H9 (cell line): ENCODE data around the gene IGF2R. TPM values are rescaled to one million over a fixed set of nuclear protein-coding genes. Genes with fewer than 3 reads are reported as not detected.

ENCODE experiments used
- DNase-seq: peaks from one replicate; pipeline ENCODE4 v3.0.0-alpha.2; 2017
- H2AFZ ChIP-seq: one replicate; pipeline ENCODE4 v1.6.1; 2013; ENCODE audit warnings: mild to moderate bottlenecking, low read length, control low read depth, moderate library complexity
- H2AK5ac ChIP-seq: 2 replicates; pipeline ENCODE4 v1.6.1; 2013; ENCODE audit warnings: low read length, control low read depth, mixed read lengths; ENCODE audit not compliant: insufficient read length
- H2BK120ac ChIP-seq: one replicate; pipeline ENCODE4 v1.6.1; 2013; ENCODE audit warnings: low read depth, mild to moderate bottlenecking, low read length, control low read depth, inconsistent platforms; ENCODE audit not compliant: poor library complexity, severe bottlenecking
- H2BK12ac ChIP-seq: 2 replicates; pipeline ENCODE4 v1.6.1; 2013; ENCODE audit warnings: low read length, control low read depth, mixed read lengths, low read depth; ENCODE audit not compliant: insufficient read length
- H2BK15ac ChIP-seq: 2 replicates; pipeline ENCODE4 v1.6.1; 2013; ENCODE audit warnings: low read depth, low read length, control low read depth
- H2BK20ac ChIP-seq: one replicate; pipeline ENCODE4 v1.6.1; 2013; ENCODE audit warnings: low read depth, mild to moderate bottlenecking, low read length, control low read depth, inconsistent platforms; ENCODE audit not compliant: poor library complexity, severe bottlenecking
- H2BK5ac ChIP-seq: 2 replicates; pipeline ENCODE4 v1.6.1; 2013; ENCODE audit warnings: low read length, control low read depth, mixed read lengths; ENCODE audit not compliant: insufficient read length
- H3K14ac ChIP-seq: 2 replicates; pipeline ENCODE4 v1.6.1; 2013; ENCODE audit warnings: low read length, control low read depth; ENCODE audit not compliant: insufficient read depth
- H3K18ac ChIP-seq: 2 replicates; pipeline ENCODE4 v1.6.1; 2013; ENCODE audit warnings: low read depth, mild to moderate bottlenecking, mixed read lengths, low read length, control low read depth; ENCODE audit not compliant: insufficient read length
- H3K23ac ChIP-seq: 2 replicates; pipeline ENCODE4 v1.6.1; 2013; ENCODE audit warnings: low read length, control low read depth, mixed read lengths, low read depth; ENCODE audit not compliant: insufficient read length
- H3K23me2 ChIP-seq: 2 replicates; pipeline ENCODE4 v1.6.1; 2013; ENCODE audit warnings: low read depth, mild to moderate bottlenecking, mixed read lengths, low read length, control low read depth; ENCODE audit not compliant: insufficient read length, poor library complexity, severe bottlenecking
- H3K27ac ChIP-seq: 2 replicates; pipeline ENCODE4 v1.5.1; 2013; ENCODE audit warnings: low read length, control low read depth, mixed read lengths, low read depth; ENCODE audit not compliant: insufficient read length
- H3K27me3 ChIP-seq: 2 replicates; pipeline ENCODE4 v1.6.1; 2013; ENCODE audit warnings: low read length, control low read depth, inconsistent platforms; ENCODE audit not compliant: insufficient read depth
- H3K4ac ChIP-seq: 2 replicates; pipeline ENCODE4 v1.6.1; 2013; ENCODE audit warnings: low read depth, mild to moderate bottlenecking, control low read depth, inconsistent platforms, low read length, moderate library complexity
- H3K4me1 ChIP-seq: 2 replicates; pipeline ENCODE4 v1.6.1; 2013; ENCODE audit warnings: low read length, control low read depth, inconsistent platforms; ENCODE audit not compliant: insufficient read depth
- H3K4me2 ChIP-seq: 2 replicates; pipeline ENCODE4 v1.6.1; 2013; ENCODE audit warnings: low read length, control low read depth, mixed read lengths; ENCODE audit not compliant: insufficient read length, insufficient read depth
- H3K56ac ChIP-seq: 2 replicates; pipeline ENCODE4 v1.6.1; 2013; ENCODE audit warnings: low read depth, mild to moderate bottlenecking, mixed read lengths, low read length, control low read depth; ENCODE audit not compliant: insufficient read length
- H3K79me1 ChIP-seq: 2 replicates; pipeline ENCODE4 v1.6.1; 2013; ENCODE audit warnings: low read depth, mild to moderate bottlenecking, moderate library complexity, low read length, control low read depth, inconsistent platforms; ENCODE audit not compliant: insufficient read depth, poor library complexity, severe bottlenecking
- H3K79me2 ChIP-seq: 2 replicates; pipeline ENCODE4 v1.6.1; 2013; ENCODE audit warnings: low read length, control low read depth, inconsistent platforms; ENCODE audit not compliant: insufficient read depth
- H3K9ac ChIP-seq: 2 replicates; pipeline ENCODE4 v1.6.1; 2013; ENCODE audit warnings: low read length, control low read depth, mixed read lengths; ENCODE audit not compliant: insufficient read length; ENCODE audit errors: extremely low read depth
- H3K9me3 ChIP-seq: one replicate; pipeline ENCODE4 v1.6.1; 2013; ENCODE audit warnings: low read depth, low read length, inconsistent platforms; ENCODE audit not compliant: control insufficient read depth
- H3T11ph ChIP-seq: one replicate; pipeline ENCODE4 v1.6.1; 2013; ENCODE audit warnings: mild to moderate bottlenecking, low read length, control low read depth, inconsistent platforms
- H4K20me1 ChIP-seq: one replicate; pipeline ENCODE4 v1.6.1; 2013; ENCODE audit not compliant: control insufficient read depth, insufficient read length, insufficient read depth
- H4K5ac ChIP-seq: 2 replicates; pipeline ENCODE4 v1.6.1; 2013; ENCODE audit warnings: low read depth, mild to moderate bottlenecking, mixed read lengths, low read length, control low read depth; ENCODE audit not compliant: insufficient read length
- H4K8ac ChIP-seq: replicated peaks from 2 replicates; pipeline ENCODE4 v1.6.1; 2013; ENCODE audit warnings: low read length, control low read depth, mixed read lengths, low read depth; ENCODE audit not compliant: insufficient read length
- H4K91ac ChIP-seq: 2 replicates; pipeline ENCODE4 v1.6.1; 2013; ENCODE audit warnings: low read depth, mild to moderate bottlenecking, moderate library complexity, mixed read lengths, low read length, control low read depth; ENCODE audit not compliant: insufficient read length
- H3K27ac Mint-ChIP-seq, 3 experiments: 2 replicates in 2 of 3; 3 replicates in 1 of 3; pipeline ENCODE4 v1.8.0; 2020 to 2021; ENCODE audit warnings: mixed read lengths in 3 of 3, mild to moderate bottlenecking in 1 of 3, moderate library complexity in 1 of 3
- H3K27me3 Mint-ChIP-seq: 2 replicates; pipeline ENCODE4 v1.8.0; 2021; ENCODE audit warnings: low read depth, mild to moderate bottlenecking, moderate library complexity, mixed read lengths
- H3K36me3 Mint-ChIP-seq, 3 experiments: 2 replicates in 2 of 3; 3 replicates in 1 of 3; pipeline ENCODE4 v1.8.0; 2020 to 2021; ENCODE audit warnings: low read depth in 3 of 3, mixed read lengths in 3 of 3; ENCODE audit not compliant: insufficient read depth in 1 of 3
- H3K4me1 Mint-ChIP-seq, 2 experiments: 2 replicates each; pipeline ENCODE4 v1.8.0; 2020; ENCODE audit warnings: mixed read lengths in 2 of 2
- H3K4me3 Mint-ChIP-seq, 2 experiments: 2 replicates in 1 of 2; 3 replicates in 1 of 2; pipeline ENCODE4 v1.8.0; 2020 to 2021; ENCODE audit warnings: mild to moderate bottlenecking in 2 of 2, mixed read lengths in 2 of 2, moderate library complexity in 1 of 2
- H3K9me3 Mint-ChIP-seq, 2 experiments: 2 replicates in 1 of 2; 3 replicates in 1 of 2; pipeline ENCODE4 v1.8.0; 2020; ENCODE audit warnings: mild to moderate bottlenecking in 2 of 2, mixed read lengths in 2 of 2, moderate library complexity in 1 of 2
- WGBS: extraction: QIAGEN DNeasy Blood & Tissue Kit; methylation state at CpG from one replicate; pipeline ENCODE4 v1.1.7; 2013; ENCODE audit warnings: missing lambda C conversion rate, low lambda C conversion rate, mixed read lengths; ENCODE audit not compliant: insufficient read length; ENCODE audit errors: extremely low coverage; 5-methylcytosine and 5-hydroxymethylcytosine counted together
- total RNA-seq: library from RNA; stranded (reverse); gene quantifications from 2 replicates; pipeline ENCODE4 v1.2.1, GENCODE V29; 2021
- TF ChIP-seq, protein P1 (sequence below): fragments of 200-600 bp; sonication (generic); conservative IDR thresholded peaks from 3 replicates; pipeline ENCODE4 v1.8.0; 2021; ENCODE audit warnings: antibody characterized with exemption, mild to moderate bottlenecking

Gene IGF2R
- total RNA-seq, 1 experiment from 2014 or later = 66.7 TPM

DNA sequence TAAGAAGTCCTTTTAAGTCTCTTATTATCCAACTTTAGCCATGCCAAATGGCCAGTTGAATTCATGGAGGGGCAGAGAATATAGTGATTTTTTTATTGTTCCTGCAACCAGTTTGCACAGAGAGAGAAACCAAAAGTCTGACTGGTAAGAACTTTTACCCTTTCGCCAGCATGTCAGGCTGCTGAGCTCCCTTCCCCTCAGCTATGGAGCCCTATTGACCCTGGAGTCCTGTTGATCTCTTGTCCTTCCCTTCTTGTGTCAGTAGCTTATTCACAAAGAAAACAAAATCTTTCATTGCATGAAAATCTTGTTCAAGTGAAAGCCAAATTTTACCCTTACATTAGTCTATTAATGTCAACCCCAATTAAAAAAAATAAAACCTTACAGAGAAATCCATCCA is 151.2 kb downstream of the IGF2R start:
- no peak overlapping the region for H3T11ph ChIP-seq
- no peaks in the 10 kb centered on the region for H3K4me1 ChIP-seq
- no peak overlapping the region for H2AK5ac ChIP-seq
- no peak overlapping the region for H2BK20ac ChIP-seq
- H2BK12ac ChIP-seq = no peak overlapping the region
- Mint-ChIP-seq H3K27ac (no peak overlapping the region; a peak in 1 of 7 replicates), H3K4me3 (no peak overlapping the region), H3K9me3 (peaks cover 16 to 23% of the 10 kb centered on the region in 2 experiments; a peak in 4 of 5 replicates), H3K27me3 (no peaks in the 10 kb centered on the region; the same call in 1 of the 2 replicates), H3K36me3 (peaks cover 16 to 23% (median 19%) of the 10 kb centered on the region in 3 experiments), H3K4me1 (no peaks in the 10 kb centered on the region)
- H3K79me2 ChIP-seq = no peaks in the 10 kb centered on the region
- no peak overlapping the region for H4K91ac ChIP-seq
- H3K4me2 ChIP-seq = no peak overlapping the region
- H4K8ac ChIP-seq = no peak overlapping the region
- H3K27me3 ChIP-seq = no peaks in the 10 kb centered on the region
- no peak overlapping the region for H3K9ac ChIP-seq
- no peak overlapping the region for H2BK15ac ChIP-seq
- TF ChIP-seq, protein P1, sequence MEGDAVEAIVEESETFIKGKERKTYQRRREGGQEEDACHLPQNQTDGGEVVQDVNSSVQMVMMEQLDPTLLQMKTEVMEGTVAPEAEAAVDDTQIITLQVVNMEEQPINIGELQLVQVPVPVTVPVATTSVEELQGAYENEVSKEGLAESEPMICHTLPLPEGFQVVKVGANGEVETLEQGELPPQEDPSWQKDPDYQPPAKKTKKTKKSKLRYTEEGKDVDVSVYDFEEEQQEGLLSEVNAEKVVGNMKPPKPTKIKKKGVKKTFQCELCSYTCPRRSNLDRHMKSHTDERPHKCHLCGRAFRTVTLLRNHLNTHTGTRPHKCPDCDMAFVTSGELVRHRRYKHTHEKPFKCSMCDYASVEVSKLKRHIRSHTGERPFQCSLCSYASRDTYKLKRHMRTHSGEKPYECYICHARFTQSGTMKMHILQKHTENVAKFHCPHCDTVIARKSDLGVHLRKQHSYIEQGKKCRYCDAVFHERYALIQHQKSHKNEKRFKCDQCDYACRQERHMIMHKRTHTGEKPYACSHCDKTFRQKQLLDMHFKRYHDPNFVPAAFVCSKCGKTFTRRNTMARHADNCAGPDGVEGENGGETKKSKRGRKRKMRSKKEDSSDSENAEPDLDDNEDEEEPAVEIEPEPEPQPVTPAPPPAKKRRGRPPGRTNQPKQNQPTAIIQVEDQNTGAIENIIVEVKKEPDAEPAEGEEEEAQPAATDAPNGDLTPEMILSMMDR = no peak
- no CpG with 5 or more reads among the region's 1 CpG for WGBS
- no peak overlapping the region for H2BK120ac ChIP-seq
- no peak overlapping the region for H3K4ac ChIP-seq
- H2BK5ac ChIP-seq = no peak overlapping the region
- H4K20me1 ChIP-seq = no peaks in the 10 kb centered on the region
- no peak for DNase-seq
- no peak overlapping the region for H3K23ac ChIP-seq
- H3K9me3 ChIP-seq = peaks cover 14% of the 10 kb centered on the region
- no peak overlapping the region for H2AFZ ChIP-seq
- H3K23me2 ChIP-seq = no peaks in the 10 kb centered on the region
- no peak overlapping the region for H4K5ac ChIP-seq
- no peak overlapping the region for H3K56ac ChIP-seq
- no peak overlapping the region for H3K14ac ChIP-seq
- no peak overlapping the region for H3K18ac ChIP-seq
- no peak overlapping the region for H3K27ac ChIP-seq
- H3K79me1 ChIP-seq = no peaks in the 10 kb centered on the region
